ENCODE measurements around the gene OGDH. TPM values are rescaled to one million over a fixed set of nuclear protein-coding genes. Genes with fewer than 3 reads are reported as not detected.
A peak's percentile ranks its signal among the peaks of the same experiment; 100 is the strongest.

OGDH gene
- total and polyA plus RNA-seq, 4 donors = 39.0 to 142 (median 59.9) TPM

GRCh38 chr7:44740055-44740454 lies 133.6 kb downstream of the OGDH start:
- H3K9me3 ChIP-seq (ENCODE audit: control insufficient read depth in 4 of 4, insufficient read depth in 3 of 4, low read length in 3 of 4) = no peaks in the 10 kb centered on the region
- ATAC-seq (ENCODE audit: insufficient read depth, low FRiP score) = no peak
- H3K4me3 ChIP-seq = no peak overlapping the region
- H3K36me3 ChIP-seq (ENCODE audit: control insufficient read depth in 4 of 4, insufficient read depth in 4 of 4, low read length in 4 of 4) = no peaks in the 10 kb centered on the region
- WGBS, 2 donors = 92 to 94% methylated on average over 2 of the region's 2 CpGs
- no peak for DNase-seq
- H3K27me3 ChIP-seq (ENCODE audit: control insufficient read depth in 3 of 3, insufficient read depth in 3 of 3, low read length in 2 of 3) = no peaks in the 10 kb centered on the region
- no peak overlapping the region for H3K27ac ChIP-seq (ENCODE audit: low read depth in 1 of 2, low read length in 1 of 2)
- no peak overlapping the region for H3K9ac ChIP-seq (ENCODE audit: insufficient read depth in 1 of 2, low read length in 2 of 2)
- no peak for TF ChIP-seq CTCF (IDR thresholded peaks at IDR 0.05; ENCODE audit: control extremely low read depth, extremely low read depth)
- H3K4me1 ChIP-seq (ENCODE audit: control insufficient read depth in 5 of 5, insufficient read depth in 5 of 5, low read length in 5 of 5) = peaks cover 0 to 1% (median 0%) of the 10 kb centered on the region in 5 donors

GRCh38 chr7:44743750-44744149 lies 137.3 kb downstream of the OGDH start:
- no peaks in the 10 kb centered on the region for H3K9me3 ChIP-seq (ENCODE audit: control insufficient read depth in 4 of 4, insufficient read depth in 3 of 4, low read length in 3 of 4)
- no peak overlapping the region for H3K9ac ChIP-seq (ENCODE audit: insufficient read depth in 1 of 2, low read length in 2 of 2)
- no peaks in the 10 kb centered on the region for H3K36me3 ChIP-seq (ENCODE audit: control insufficient read depth in 4 of 4, insufficient read depth in 4 of 4, low read length in 4 of 4)
- DNase-seq (no peak), ATAC-seq (ENCODE audit: insufficient read depth, low FRiP score) (no peak)
- no peaks in the 10 kb centered on the region for H3K27me3 ChIP-seq (ENCODE audit: control insufficient read depth in 3 of 3, insufficient read depth in 3 of 3, low read length in 2 of 3)
- TF ChIP-seq CTCF (IDR thresholded peaks at IDR 0.05; ENCODE audit: control extremely low read depth, extremely low read depth) = no peak
- no peak overlapping the region for H3K27ac ChIP-seq (ENCODE audit: low read depth in 1 of 2, low read length in 1 of 2)
- peaks cover 0 to 5% (median 0%) of the 10 kb centered on the region in 5 donors for H3K4me1 ChIP-seq (ENCODE audit: control insufficient read depth in 5 of 5, insufficient read depth in 5 of 5, low read length in 5 of 5)
- no peak overlapping the region for H3K4me3 ChIP-seq
- WGBS, 2 donors = 49 to 76% methylated on average over 1 of the region's 1 CpG

- no peaks in the 10 kb centered on the region for H3K27me3 ChIP-seq (ENCODE audit: control insufficient read depth in 3 of 3, insufficient read depth in 3 of 3, low read length in 2 of 3)
- TF ChIP-seq CTCF (IDR thresholded peaks at IDR 0.05; ENCODE audit: control extremely low read depth, extremely low read depth) = no peak
- peaks cover 6 to 21% (median 12%) of the 10 kb centered on the region in 5 donors for H3K4me1 ChIP-seq (ENCODE audit: control insufficient read depth in 5 of 5, insufficient read depth in 5 of 5, low read length in 5 of 5)
- ATAC-seq (ENCODE audit: insufficient read depth, low FRiP score) (peak; percentile 98), DNase-seq (peak; percentile 93 to 97 (median 93))
- peak within 1 kb of the TSS in 1 of 2 donors; percentile 85 for H3K9ac ChIP-seq (ENCODE audit: insufficient read depth in 1 of 2, low read length in 2 of 2)
- peak within 1 kb of the TSS; percentile 97 for H3K4me3 ChIP-seq
- no peaks in the 10 kb centered on the region for H3K9me3 ChIP-seq (ENCODE audit: control insufficient read depth in 4 of 4, insufficient read depth in 3 of 4, low read length in 3 of 4)
- H3K27ac ChIP-seq (ENCODE audit: low read depth in 1 of 2, low read length in 1 of 2) = peak within 1 kb of the TSS; percentile 97 to 99
- 1% methylated on average over 57 to 92 of the region's 92 CpGs for WGBS, 2 donors
- peaks cover 0 to 7% (median 1%) of the 10 kb centered on the region in 4 donors for H3K36me3 ChIP-seq (ENCODE audit: control insufficient read depth in 4 of 4, insufficient read depth in 4 of 4, low read length in 4 of 4)
Observed at GRCh38 chr7:44748045-44748947, 141.9 kb downstream of the OGDH start, which contains the start of gene ZMIZ2. TSS of gene ZMIZ2 (plus strand) at chr7:44748847. CDS start at chr7:44756250, 7,403 bp downstream.
